IMR-90 (cell line): Measurements from ENCODE around the gene EPN3. TPM values are rescaled to one million over a fixed set of nuclear protein-coding genes. Genes with fewer than 3 reads are reported as not detected.

Source experiments
- ATAC-seq: fragments of 200-7000 bp; cut with Tn5 transposase; 2 replicates; pipeline ENCODE4 v1.9.1; 2020; ENCODE audit warnings: low read depth, mild to moderate bottlenecking, moderate library complexity
- BruUV-seq: library from RNA; stranded (reverse); fragments of 400-500 nt; replicated peaks from 2 replicates; lab custom pipeline; 2021; lab: Mats Ljungman, UMichigan
- CTCF ChIA-PET: fragments of 300-600 bp; formaldehyde crosslinking; extraction: SDS; loops from one replicate; lab custom pipeline; 2021; ENCODE audit warnings: antibody characterized with exemption; lab: Yijun Ruan, JAX
- POLR2A ChIA-PET: fragments of 300-600 bp; sonication (Branson Sonifier 250); formaldehyde crosslinking; loops from one replicate; lab custom pipeline; 2022; ENCODE audit warnings: antibody characterized with exemption; ENCODE audit not compliant: unreplicated experiment; lab: Charles Lee
- DNase-seq: peaks from one replicate; pipeline ENCODE4 v3.0.0; 2013
- H2AFZ ChIP-seq: replicated peaks from 2 replicates; pipeline ENCODE3; 2013; ENCODE audit warnings: low read length, mild to moderate bottlenecking; ENCODE audit not compliant: poor library complexity
- H2AK5ac ChIP-seq: 2 replicates; pipeline ENCODE4 v1.6.1; 2013; ENCODE audit warnings: low read depth, low read length, inconsistent platforms
- H2AK9ac ChIP-seq: replicated peaks from 2 replicates; pipeline ENCODE3; 2013; ENCODE audit warnings: mild to moderate bottlenecking, low read depth, low read length, moderate library complexity; ENCODE audit not compliant: poor library complexity
- H2BK120ac ChIP-seq: 2 replicates; pipeline ENCODE4 v1.6.1; 2013; ENCODE audit warnings: low read depth, low read length, inconsistent platforms
- H2BK15ac ChIP-seq: 3 replicates; pipeline ENCODE4 v1.6.1; 2013; ENCODE audit warnings: low read depth, low read length, inconsistent platforms
- H2BK20ac ChIP-seq: 2 replicates; pipeline ENCODE4 v1.6.1; 2013; ENCODE audit warnings: low read depth, mild to moderate bottlenecking, inconsistent platforms, low read length, moderate library complexity
- H2BK5ac ChIP-seq: 2 replicates; pipeline ENCODE4 v1.6.1; 2013; ENCODE audit warnings: mild to moderate bottlenecking, low read depth, low read length, inconsistent platforms; ENCODE audit not compliant: poor library complexity, severe bottlenecking
- H3K14ac ChIP-seq: replicated peaks from 2 replicates; pipeline ENCODE4 v1.6.1; 2013; ENCODE audit warnings: low read depth, low read length, inconsistent platforms
- H3K18ac ChIP-seq: 2 replicates; pipeline ENCODE4 v1.6.1; 2013; ENCODE audit warnings: low read depth, low read length, control low read depth
- H3K23ac ChIP-seq: 2 replicates; pipeline ENCODE4 v1.6.1; 2013; ENCODE audit warnings: low read depth, low read length, inconsistent platforms
- H3K27ac ChIP-seq: 2 replicates; pipeline ENCODE4 v1.5.1; 2013; ENCODE audit warnings: mild to moderate bottlenecking, control low read depth, low read length; ENCODE audit not compliant: insufficient read depth
- H3K27me3 ChIP-seq: 2 replicates; pipeline ENCODE4 v1.6.1; 2013; ENCODE audit warnings: low read length; ENCODE audit not compliant: control insufficient read depth, insufficient read depth
- H3K36me3 ChIP-seq: 2 replicates; pipeline ENCODE4 v1.6.1; 2013; ENCODE audit warnings: low read length, mixed read lengths; ENCODE audit not compliant: control insufficient read depth, insufficient read depth
- H3K4ac ChIP-seq: 2 replicates; pipeline ENCODE4 v1.6.1; 2013; ENCODE audit warnings: low read depth, low read length, inconsistent platforms
- H3K4me1 ChIP-seq: 2 replicates; pipeline ENCODE4 v1.6.1; 2013; ENCODE audit warnings: low read length, mixed read lengths; ENCODE audit not compliant: control insufficient read depth, insufficient read depth
- H3K4me2 ChIP-seq: 2 replicates; pipeline ENCODE4 v1.6.1; 2013; ENCODE audit warnings: low read depth, mild to moderate bottlenecking, control low read depth, low read length, moderate library complexity
- H3K4me3 ChIP-seq: 2 replicates; pipeline ENCODE4 v1.5.1; 2013; ENCODE audit warnings: low read depth, mild to moderate bottlenecking, control low read depth, low read length, moderate library complexity; ENCODE audit not compliant: insufficient read depth
- H3K56ac ChIP-seq: 2 replicates; pipeline ENCODE4 v1.6.1; 2013; ENCODE audit warnings: low read length, inconsistent platforms; ENCODE audit not compliant: insufficient read depth; ENCODE audit errors: extremely low read depth
- H3K79me1 ChIP-seq, 2 experiments: 2 replicates each; pipeline ENCODE4 v1.6.1; 2013; ENCODE audit warnings: low read length in 2 of 2, inconsistent platforms in 1 of 2, low read depth in 1 of 2
- H3K9ac ChIP-seq: 2 replicates; pipeline ENCODE4 v1.6.1; 2013; ENCODE audit warnings: low read depth, low read length, control low read depth
- H3K9me1 ChIP-seq: 2 replicates; pipeline ENCODE4 v1.6.1; 2013; ENCODE audit warnings: low read length, inconsistent platforms; ENCODE audit not compliant: insufficient read depth
- H3K9me3 ChIP-seq: 2 replicates; pipeline ENCODE4 v1.6.1; 2013; ENCODE audit warnings: low read length; ENCODE audit not compliant: control insufficient read depth, insufficient read depth
- H4K20me1 ChIP-seq: 2 replicates; pipeline ENCODE4 v1.6.1; 2013; ENCODE audit warnings: low read length, inconsistent platforms; ENCODE audit not compliant: insufficient read depth
- H4K5ac ChIP-seq: 2 replicates; pipeline ENCODE4 v1.6.1; 2013; ENCODE audit warnings: mild to moderate bottlenecking, low read depth, low read length, control low read depth
- H4K8ac ChIP-seq, 2 experiments: 2 replicates each; pipeline ENCODE4 v1.6.1; 2013; ENCODE audit warnings: low read depth in 2 of 2, low read length in 2 of 2, control low read depth in 1 of 2, inconsistent platforms in 1 of 2
- H4K91ac ChIP-seq: 2 replicates; pipeline ENCODE4 v1.6.1; 2013; ENCODE audit warnings: low read depth, low read length, inconsistent platforms; ENCODE audit not compliant: insufficient read depth
- BHLHE40 ChIP-seq: fragments of 150-350 bp; IDR thresholded peaks from 2 replicates; pipeline ENCODE4 v1.6.1; 2016; ENCODE audit warnings: mild to moderate bottlenecking, low read depth, low read length
- CEBPB ChIP-seq: IDR thresholded peaks from 2 replicates; pipeline ENCODE4 v1.6.1; 2012; ENCODE audit warnings: low read depth, low read length, improper control_type of control experiment
- CHD1 ChIP-seq: IDR thresholded peaks from 2 replicates; pipeline ENCODE4 v1.6.1; 2012; ENCODE audit warnings: low read depth, low read length, improper control_type of control experiment
- FOS ChIP-seq: fragments of 150-350 bp; IDR thresholded peaks from 2 replicates; pipeline ENCODE4 v1.6.1; 2016; ENCODE audit warnings: low read depth, low read length
- MAFK ChIP-seq: IDR thresholded peaks from 2 replicates; pipeline ENCODE4 v1.6.1; 2012; ENCODE audit warnings: low read depth, low read length, improper control_type of control experiment
- MAZ ChIP-seq: IDR thresholded peaks from 2 replicates; pipeline ENCODE4 v1.6.1; 2012; ENCODE audit warnings: low read depth, mild to moderate bottlenecking, low read length, improper control_type of control experiment, moderate library complexity, borderline replicate concordance
- MXI1 ChIP-seq: IDR thresholded peaks from 2 replicates; pipeline ENCODE4 v1.6.1; 2012; ENCODE audit warnings: low read depth, mild to moderate bottlenecking, low read length, moderate library complexity, borderline replicate concordance
- NFE2L2 ChIP-seq: fragments of 150-350 bp; IDR thresholded peaks from 2 replicates; pipeline ENCODE4 v1.6.1; 2016; ENCODE audit warnings: low read depth, mild to moderate bottlenecking, low read length
- POLR2A ChIP-seq: IDR thresholded peaks from 2 replicates; pipeline ENCODE4 v1.6.1; 2012; ENCODE audit warnings: mild to moderate bottlenecking, low read depth, low read length
- RAD21 ChIP-seq: IDR thresholded peaks from 2 replicates; pipeline ENCODE4 v1.6.1; 2012; ENCODE audit warnings: low read length, improper control_type of control experiment
- RCOR1 ChIP-seq: IDR thresholded peaks from 2 replicates; pipeline ENCODE4 v1.6.1; 2012; ENCODE audit warnings: mild to moderate bottlenecking, low read length, improper control_type of control experiment; ENCODE audit not compliant: insufficient replicate concordance
- RFX5 ChIP-seq: IDR thresholded peaks from 2 replicates; pipeline ENCODE4 v1.8.0; 2012; ENCODE audit warnings: low read depth, mild to moderate bottlenecking, low read length, moderate library complexity
- SMC3 ChIP-seq: fragments of 150-350 bp; IDR thresholded peaks from 2 replicates; pipeline ENCODE4 v1.6.1; 2016; ENCODE audit warnings: low read depth, mild to moderate bottlenecking, antibody characterized with exemption, low read length, moderate library complexity
- WGBS, 2 experiments: methylation state at CpG; one replicate each; pipeline versions ENCODE4 v1.1.5 to v1.1.7; 2013; ENCODE audit warnings: missing lambda C conversion rate in 2 of 2; ENCODE audit not compliant: insufficient read length in 1 of 2; ENCODE audit errors: extremely low coverage in 2 of 2; 5-methylcytosine and 5-hydroxymethylcytosine counted together
- dilution Hi-C: fragments of 300-500 bp; cut with HindIII; formaldehyde crosslinking; loops from one replicate; pipeline ENCODE4 v1.14.3; 2018; ENCODE audit warnings: low sequenced_read_pairs; ENCODE audit not compliant: unreplicated experiment
- in situ Hi-C: fragments of 300-500 bp; cut with MboI; formaldehyde crosslinking; loops from 3 replicates; pipeline ENCODE4 v1.14.3; 2019; ENCODE audit warnings: low sequenced_read_pairs, inconsistent platforms, mixed read lengths
- intact Hi-C: fragments of 100-400 bp; cut with micrococcal nuclease; formaldehyde crosslinking; loops from 2 replicates; pipeline ENCODE4 v1.10.0; 2022
- polyA plus RNA-seq, 3 experiments: library from polyadenylated mRNA; depleted of rRNA; stranded (reverse); fragments of >200 nt; gene quantifications; 2 replicates each; pipeline ENCODE4 v1.2.3, GENCODE V29; 2012; ENCODE audit warnings: low replicate concordance in 1 of 3
- total RNA-seq: library from RNA; depleted of rRNA; stranded (reverse); fragments of >200 nt; gene quantifications from 2 replicates; pipeline ENCODE4 v1.2.3, GENCODE V29; 2012
- TF ChIP-seq, protein P1 (sequence below): conservative IDR thresholded peaks from 2 replicates; pipeline ENCODE4 v1.5.1; 2012; ENCODE audit warnings: mild to moderate bottlenecking, low read depth, low read length, improper control_type of control experiment
- TF ChIP-seq, protein P2 (sequence below): fragments of 150-350 bp; IDR thresholded peaks from 2 replicates; pipeline ENCODE4 v1.6.1; 2017; ENCODE audit warnings: mild to moderate bottlenecking, antibody characterized with exemption, low read length, low read depth
- TF ChIP-seq, protein P3 (sequence below): fragments of 150-350 bp; IDR thresholded peaks from 2 replicates; pipeline ENCODE4 v1.6.1; 2016; ENCODE audit warnings: low read depth, mild to moderate bottlenecking, low read length, moderate library complexity, borderline replicate concordance

EPN3 gene
- total and polyA plus RNA-seq, 2 of the 4 experiments (the other 2 are of a cell fraction) = 0.09 TPM; not detected in 1

- H3K27ac ChIP-seq = no peak overlapping the region
- no peak overlapping the region for H2BK5ac ChIP-seq
- no peak overlapping the region for H2BK15ac ChIP-seq
- no TSS peak for BruUV-seq
- H2AFZ ChIP-seq = no peak overlapping the region
- H3K4me1 ChIP-seq = peaks cover 2% of the 10 kb centered on the region; the same call in 1 of the 2 replicates
- H3K23ac ChIP-seq = no peak overlapping the region
- no peaks in the 10 kb centered on the region for H4K20me1 ChIP-seq
- H3K27me3 ChIP-seq = peaks cover 59% of the 10 kb centered on the region
- no peak for DNase-seq
- H3K4ac ChIP-seq = no peak overlapping the region
- no peak overlapping the region for H3K56ac ChIP-seq
- no peak overlapping the region for H3K9ac ChIP-seq
- no peak overlapping the region for H3K4me2 ChIP-seq
- no peak overlapping the region for H4K8ac ChIP-seq
- in situ Hi-C loops (loop anchor here (5.0 kb wide), 1 partner anchor 43 kb away; no protein-coding TSS in a partner anchor), dilution Hi-C loops (no loop called here), intact Hi-C loops (no loop called here)
- no CpG with 5 or more reads among the region's 7 CpGs for WGBS, 2 experiments
- no peak overlapping the region for H2BK20ac ChIP-seq
- H3K36me3 ChIP-seq = no peaks in the 10 kb centered on the region
- H3K79me1 ChIP-seq = no peaks in the 10 kb centered on the region
- H2AK5ac ChIP-seq = no peak overlapping the region
- no peak overlapping the region for H3K14ac ChIP-seq
- H2AK9ac ChIP-seq = no peak overlapping the region
- TF ChIP-seq BHLHE40 (no peak), MAZ (no peak), RAD21 (no peak), RFX5 (no peak), MXI1 (no peak), CHD1 (no peak), CEBPB (no peak), POLR2A (no peak), NFE2L2 (no peak), MAFK (no peak), FOS (no peak), RCOR1 (no peak), SMC3 (no peak)
- TF ChIP-seq, protein P1, sequence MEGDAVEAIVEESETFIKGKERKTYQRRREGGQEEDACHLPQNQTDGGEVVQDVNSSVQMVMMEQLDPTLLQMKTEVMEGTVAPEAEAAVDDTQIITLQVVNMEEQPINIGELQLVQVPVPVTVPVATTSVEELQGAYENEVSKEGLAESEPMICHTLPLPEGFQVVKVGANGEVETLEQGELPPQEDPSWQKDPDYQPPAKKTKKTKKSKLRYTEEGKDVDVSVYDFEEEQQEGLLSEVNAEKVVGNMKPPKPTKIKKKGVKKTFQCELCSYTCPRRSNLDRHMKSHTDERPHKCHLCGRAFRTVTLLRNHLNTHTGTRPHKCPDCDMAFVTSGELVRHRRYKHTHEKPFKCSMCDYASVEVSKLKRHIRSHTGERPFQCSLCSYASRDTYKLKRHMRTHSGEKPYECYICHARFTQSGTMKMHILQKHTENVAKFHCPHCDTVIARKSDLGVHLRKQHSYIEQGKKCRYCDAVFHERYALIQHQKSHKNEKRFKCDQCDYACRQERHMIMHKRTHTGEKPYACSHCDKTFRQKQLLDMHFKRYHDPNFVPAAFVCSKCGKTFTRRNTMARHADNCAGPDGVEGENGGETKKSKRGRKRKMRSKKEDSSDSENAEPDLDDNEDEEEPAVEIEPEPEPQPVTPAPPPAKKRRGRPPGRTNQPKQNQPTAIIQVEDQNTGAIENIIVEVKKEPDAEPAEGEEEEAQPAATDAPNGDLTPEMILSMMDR = no peak
- TF ChIP-seq, protein P2, sequence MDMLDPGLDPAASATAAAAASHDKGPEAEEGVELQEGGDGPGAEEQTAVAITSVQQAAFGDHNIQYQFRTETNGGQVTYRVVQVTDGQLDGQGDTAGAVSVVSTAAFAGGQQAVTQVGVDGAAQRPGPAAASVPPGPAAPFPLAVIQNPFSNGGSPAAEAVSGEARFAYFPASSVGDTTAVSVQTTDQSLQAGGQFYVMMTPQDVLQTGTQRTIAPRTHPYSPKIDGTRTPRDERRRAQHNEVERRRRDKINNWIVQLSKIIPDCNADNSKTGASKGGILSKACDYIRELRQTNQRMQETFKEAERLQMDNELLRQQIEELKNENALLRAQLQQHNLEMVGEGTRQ = no peak
- TF ChIP-seq, protein P3, sequence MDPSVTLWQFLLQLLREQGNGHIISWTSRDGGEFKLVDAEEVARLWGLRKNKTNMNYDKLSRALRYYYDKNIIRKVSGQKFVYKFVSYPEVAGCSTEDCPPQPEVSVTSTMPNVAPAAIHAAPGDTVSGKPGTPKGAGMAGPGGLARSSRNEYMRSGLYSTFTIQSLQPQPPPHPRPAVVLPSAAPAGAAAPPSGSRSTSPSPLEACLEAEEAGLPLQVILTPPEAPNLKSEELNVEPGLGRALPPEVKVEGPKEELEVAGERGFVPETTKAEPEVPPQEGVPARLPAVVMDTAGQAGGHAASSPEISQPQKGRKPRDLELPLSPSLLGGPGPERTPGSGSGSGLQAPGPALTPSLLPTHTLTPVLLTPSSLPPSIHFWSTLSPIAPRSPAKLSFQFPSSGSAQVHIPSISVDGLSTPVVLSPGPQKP = no peak
- no peak overlapping the region for H3K18ac ChIP-seq
- no peak overlapping the region for H4K91ac ChIP-seq
- no peaks in the 10 kb centered on the region for H3K9me3 ChIP-seq
- H3K9me1 ChIP-seq = no peaks in the 10 kb centered on the region
- POLR2A ChIA-PET = no interaction called here
- no peak overlapping the region for H4K5ac ChIP-seq
- no peak overlapping the region for H2BK120ac ChIP-seq
- CTCF ChIA-PET = no interaction called here
- no peak for ATAC-seq
- H3K4me3 ChIP-seq = no peak overlapping the region
Measured at GRCh38 chr17:50569592-50569991, 37.1 kb downstream of the EPN3 start.
